ENCODE measurements around the gene SMIM45.

SMIM45 gene

GRCh38 chr22:41951898-41952474 lies at the start of gene SMIM45:
Gene SMIM45, plus strand, starts transcription at chr22:41952150.
- Histone ChIP-seq H3K4me3 (no peak within 1 kb of the TSS), H3K4me1 (peaks cover 0 to 4% (median 2%) of the 10 kb centered on the region in 4 donors), H3K36me3 (no peaks in the 10 kb centered on the region), H3K27ac (no peak within 1 kb of the TSS), H3K9me3 (no peaks in the 10 kb centered on the region), H3K27me3 (no peaks in the 10 kb centered on the region)
- ATAC-seq (ENCODE audit: low FRiP score in 2 of 2), result no peak
- WGBS, 2 donors, result 55 to 82% methylated on average over 10 to 13 of the region's 16 CpGs
- TF ChIP-seq POLR2A (IDR thresholded peaks at IDR 0.05), result no peak
- TF ChIP-seq CTCF (IDR thresholded peaks at IDR 0.05), result no peak
- DNase-seq, result peak in 1 of 2 donors; percentile 72

GRCh38 chr22:41902932-41903421 lies 49.0 kb upstream of the SMIM45 start:
- no peak overlapping the region for H3K27ac ChIP-seq
- 86 to 100% methylated on average over 2 to 8 of the region's 15 CpGs for WGBS, 2 donors
- peaks cover 34 to 98% (median 85%) of the 10 kb centered on the region in 4 donors for H3K36me3 ChIP-seq
- no peaks in the 10 kb centered on the region for H3K27me3 ChIP-seq
- no peak overlapping the region for H3K4me3 ChIP-seq
- H3K4me1 ChIP-seq, result peaks cover 0 to 4% (median 0%) of the 10 kb centered on the region in 4 donors
- no peaks in the 10 kb centered on the region for H3K9me3 ChIP-seq
- no peak for TF ChIP-seq CTCF (IDR thresholded peaks at IDR 0.05)
- no peak for TF ChIP-seq POLR2A (IDR thresholded peaks at IDR 0.05)
- TF ChIP-seq EP300 (IDR thresholded peaks at IDR 0.05), result no peak
- TF ChIP-seq POLR2AphosphoS5 (IDR thresholded peaks at IDR 0.05), result no peak
- DNase-seq, result peak in 1 of 2 donors; percentile 66
- no peak for ATAC-seq (ENCODE audit: low FRiP score in 2 of 2)

- no peak for ATAC-seq (ENCODE audit: low FRiP score in 2 of 2)
- peaks cover 0 to 5% (median 2%) of the 10 kb centered on the region in 4 donors for H3K27me3 ChIP-seq
- TF ChIP-seq POLR2AphosphoS5 (IDR thresholded peaks at IDR 0.05), result no peak
- no peak for TF ChIP-seq CTCF (IDR thresholded peaks at IDR 0.05)
- TF ChIP-seq EP300 (IDR thresholded peaks at IDR 0.05), result no peak
- no peak for TF ChIP-seq POLR2A (IDR thresholded peaks at IDR 0.05)
- 95 to 97% methylated on average over 14 to 23 of the region's 24 CpGs for WGBS, 2 donors
- no peak overlapping the region for H3K27ac ChIP-seq
- peak in 1 of 2 donors; percentile 83 for DNase-seq
- peaks cover under 1 to 21% (median 7%) of the 10 kb centered on the region in 4 donors for H3K4me1 ChIP-seq
- H3K36me3 ChIP-seq, result peaks cover 20 to 81% (median 67%) of the 10 kb centered on the region in 4 donors
- H3K9me3 ChIP-seq, result no peaks in the 10 kb centered on the region
- H3K4me3 ChIP-seq, result no peak overlapping the region
Observed at GRCh38 chr22:41904450-41905410, 47.2 kb upstream of the SMIM45 start.

GRCh38 chr22:41905411-41906202 lies 46.3 kb upstream of the SMIM45 start:
- Histone ChIP-seq H3K27me3 (peaks cover 0 to 14% (median 9%) of the 10 kb centered on the region in 4 donors), H3K36me3 (peaks cover 15 to 72% (median 58%) of the 10 kb centered on the region in 4 donors), H3K4me1 (peaks cover 9 to 30% (median 16%) of the 10 kb centered on the region in 4 donors), H3K27ac (no peak overlapping the region), H3K9me3 (no peaks in the 10 kb centered on the region), H3K4me3 (no peak overlapping the region)
- 92 to 95% methylated on average over 19 to 23 of the region's 23 CpGs for whole genome bisulfite sequencing, 2 donors
- TF ChIP-seq POLR2AphosphoS5 (IDR thresholded peaks at IDR 0.05), result no peak
- DNase-seq, result no peak
- ATAC-seq (ENCODE audit: low FRiP score in 2 of 2), result no peak
